K562 (cell line): Measurements from ENCODE around the gene POLR1A. TPM values are rescaled to one million over a fixed set of nuclear protein-coding genes. Genes with fewer than 3 reads are reported as not detected.

Source experiments
- BHLHE40 ChIP-seq: IDR thresholded peaks from 2 replicates; pipeline ENCODE4 v1.6.1; 2011; ENCODE audit warnings: low read length, improper control_type of control experiment
- CEBPB ChIP-seq: fragments of 450-650 bp; IDR thresholded peaks from 2 replicates; pipeline ENCODE4 v1.6.1; 2016; ENCODE audit warnings: missing genetic modification characterization, missing compliant biosample characterization
- DMBX1 ChIP-seq: fragments of 250-450 bp; sonication (Bioruptor Pico); IDR thresholded peaks from 2 replicates; pipeline ENCODE4 v1.8.0; 2022; ENCODE audit warnings: inconsistent platforms, mild to moderate bottlenecking, moderate library complexity, borderline replicate concordance
- EP300 ChIP-seq: IDR thresholded peaks from 2 replicates; pipeline ENCODE4 v1.6.1; 2012; ENCODE audit warnings: low read length, improper control_type of control experiment
- EP400 ChIP-seq: fragments of 450-650 bp; IDR thresholded peaks from 2 replicates; pipeline ENCODE4 v1.6.1; 2017; ENCODE audit warnings: antibody characterized with exemption, mild to moderate bottlenecking, moderate library complexity
- L3MBTL2 ChIP-seq: fragments of 450-650 bp; IDR thresholded peaks from 2 replicates; pipeline ENCODE4 v1.6.1; 2016; ENCODE audit warnings: mild to moderate bottlenecking, moderate library complexity
- MEF2D ChIP-seq: conservative IDR thresholded peaks from 2 replicates; pipeline ENCODE4 v1.6.1; 2016; ENCODE audit warnings: low read depth, missing genetic modification characterization, missing compliant biosample characterization
- PRMT5 ChIP-seq: sonication (generic); formaldehyde crosslinking; IDR thresholded peaks from 2 replicates; pipeline ENCODE4 v1.5.0; 2020; ENCODE audit warnings: missing genetic modification reagents
- ZNF311 ChIP-seq: fragments of 250-450 bp; sonication (Bioruptor Pico); IDR thresholded peaks from 2 replicates; pipeline ENCODE4 v1.4.0; 2020; ENCODE audit warnings: mild to moderate bottlenecking, moderate library complexity
- ZNF589 ChIP-seq: fragments of 200-800 bp; sonication (Bioruptor generic); IDR thresholded peaks from 2 replicates; pipeline ENCODE4 v1.6.1; 2016; ENCODE audit warnings: low read depth, missing genetic modification characterization, missing compliant biosample characterization
- ZNF766 ChIP-seq: fragments of 200-800 bp; sonication (Bioruptor generic); conservative IDR thresholded peaks from 2 replicates; pipeline ENCODE4 v1.6.1; 2016; ENCODE audit warnings: missing genetic modification characterization, missing compliant biosample characterization
- polyA plus RNA-seq, 8 experiments: library from polyadenylated mRNA; depleted of rRNA in 4 of 8; stranded (reverse) in 5 of 8; unstranded in 3 of 8; fragments of >200 nt; fragmentation: Nextera tagmentation in 2 of 8; fragmentation: Illumina TruSeq in 1 of 8; extraction: Ambion mirVana in 2 of 8; extraction: Trizol in 1 of 8; gene quantifications; 2 replicates each; pipeline versions ENCODE4 v1.2.1 to v1.2.3, GENCODE V29; 2011 to 2014; ENCODE audit warnings: inconsistent platforms in 1 of 8, missing spikeins in 1 of 8
- total RNA-seq, 7 experiments: library from RNA; depleted of rRNA in 6 of 7; stranded (reverse); fragments of >200 nt in 6 of 7; fragmentation: Illumina TruSeq in 2 of 7; extraction: Trizol in 2 of 7; gene quantifications; 2 replicates each; pipeline versions ENCODE4 v1.2.1 to v1.2.3, GENCODE V29; 2011 to 2021; ENCODE audit warnings: low replicate concordance in 1 of 7
- TF ChIP-seq, protein P1 (sequence below): fragments of 450-650 bp; IDR thresholded peaks from 2 replicates; pipeline ENCODE4 v1.6.1; 2017; ENCODE audit warnings: antibody characterized with exemption, mild to moderate bottlenecking
- TF ChIP-seq, protein P2 (sequence below): fragments of 450-650 bp; conservative IDR thresholded peaks from 2 replicates; pipeline ENCODE4 v1.6.1; 2016; ENCODE audit warnings: missing genetic modification characterization, low read depth, mild to moderate bottlenecking, missing compliant biosample characterization, moderate library complexity
- TF ChIP-seq, protein P3 (sequence below): fragments of 450-650 bp; IDR thresholded peaks from 2 replicates; pipeline ENCODE4 v1.6.1; 2016; ENCODE audit warnings: low read depth

Gene POLR1A
- total and polyA plus RNA-seq, 9 of the 15 experiments (the other 6 are each of a cell fraction or from before 2014, with no cell fraction given): 3.0 to 72.1 (median 21.8) TPM

DNA sequence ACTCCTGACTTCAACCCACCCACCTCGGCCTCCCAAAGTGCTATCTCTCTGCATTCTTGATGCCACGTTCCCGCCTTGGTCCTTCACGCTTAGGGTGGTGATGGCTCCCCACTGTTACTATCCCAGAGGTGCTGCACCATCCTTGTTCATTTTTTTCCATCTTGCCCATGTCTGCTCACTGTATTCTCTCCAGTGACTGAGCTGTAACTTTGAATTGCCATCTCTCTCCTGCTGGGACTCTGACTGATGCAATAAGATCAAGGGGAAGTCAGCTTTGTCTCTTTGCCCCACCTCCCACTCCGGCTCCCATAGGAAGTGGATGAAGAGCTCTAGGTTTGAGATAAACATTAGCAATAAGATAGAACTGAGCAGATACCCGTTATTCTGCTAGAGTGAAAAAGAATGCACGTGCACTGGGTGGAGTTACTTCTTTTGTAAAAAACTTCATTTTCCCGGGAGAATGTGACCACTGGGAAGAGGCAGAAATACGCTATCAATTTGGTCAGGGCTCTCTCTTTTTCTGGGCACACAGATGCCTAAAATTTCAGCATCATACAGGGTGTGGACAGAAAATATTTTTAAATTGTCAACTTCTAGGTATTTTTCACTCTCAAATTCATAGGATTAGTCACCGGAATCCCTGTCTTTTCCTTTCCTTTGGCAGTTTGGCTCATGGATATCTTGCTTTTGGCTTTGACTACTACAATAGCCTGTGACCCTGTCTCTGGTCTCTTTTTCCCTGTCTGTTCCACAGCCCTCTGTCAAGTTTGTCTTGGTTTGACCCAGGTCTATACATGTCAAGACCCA, 105.4 kb downstream of the POLR1A start (continued):
- TF ChIP-seq, protein P1, sequence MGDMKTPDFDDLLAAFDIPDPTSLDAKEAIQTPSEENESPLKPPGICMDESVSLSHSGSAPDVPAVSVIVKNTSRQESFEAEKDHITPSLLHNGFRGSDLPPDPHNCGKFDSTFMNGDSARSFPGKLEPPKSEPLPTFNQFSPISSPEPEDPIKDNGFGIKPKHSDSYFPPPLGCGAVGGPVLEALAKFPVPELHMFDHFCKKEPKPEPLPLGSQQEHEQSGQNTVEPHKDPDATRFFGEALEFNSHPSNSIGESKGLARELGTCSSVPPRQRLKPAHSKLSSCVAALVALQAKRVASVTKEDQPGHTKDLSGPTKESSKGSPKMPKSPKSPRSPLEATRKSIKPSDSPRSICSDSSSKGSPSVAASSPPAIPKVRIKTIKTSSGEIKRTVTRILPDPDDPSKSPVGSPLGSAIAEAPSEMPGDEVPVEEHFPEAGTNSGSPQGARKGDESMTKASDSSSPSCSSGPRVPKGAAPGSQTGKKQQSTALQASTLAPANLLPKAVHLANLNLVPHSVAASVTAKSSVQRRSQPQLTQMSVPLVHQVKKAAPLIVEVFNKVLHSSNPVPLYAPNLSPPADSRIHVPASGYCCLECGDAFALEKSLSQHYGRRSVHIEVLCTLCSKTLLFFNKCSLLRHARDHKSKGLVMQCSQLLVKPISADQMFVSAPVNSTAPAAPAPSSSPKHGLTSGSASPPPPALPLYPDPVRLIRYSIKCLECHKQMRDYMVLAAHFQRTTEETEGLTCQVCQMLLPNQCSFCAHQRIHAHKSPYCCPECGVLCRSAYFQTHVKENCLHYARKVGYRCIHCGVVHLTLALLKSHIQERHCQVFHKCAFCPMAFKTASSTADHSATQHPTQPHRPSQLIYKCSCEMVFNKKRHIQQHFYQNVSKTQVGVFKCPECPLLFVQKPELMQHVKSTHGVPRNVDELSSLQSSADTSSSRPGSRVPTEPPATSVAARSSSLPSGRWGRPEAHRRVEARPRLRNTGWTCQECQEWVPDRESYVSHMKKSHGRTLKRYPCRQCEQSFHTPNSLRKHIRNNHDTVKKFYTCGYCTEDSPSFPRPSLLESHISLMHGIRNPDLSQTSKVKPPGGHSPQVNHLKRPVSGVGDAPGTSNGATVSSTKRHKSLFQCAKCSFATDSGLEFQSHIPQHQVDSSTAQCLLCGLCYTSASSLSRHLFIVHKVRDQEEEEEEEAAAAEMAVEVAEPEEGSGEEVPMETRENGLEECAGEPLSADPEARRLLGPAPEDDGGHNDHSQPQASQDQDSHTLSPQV: peak; percentile 87
- TF ChIP-seq, protein P2, sequence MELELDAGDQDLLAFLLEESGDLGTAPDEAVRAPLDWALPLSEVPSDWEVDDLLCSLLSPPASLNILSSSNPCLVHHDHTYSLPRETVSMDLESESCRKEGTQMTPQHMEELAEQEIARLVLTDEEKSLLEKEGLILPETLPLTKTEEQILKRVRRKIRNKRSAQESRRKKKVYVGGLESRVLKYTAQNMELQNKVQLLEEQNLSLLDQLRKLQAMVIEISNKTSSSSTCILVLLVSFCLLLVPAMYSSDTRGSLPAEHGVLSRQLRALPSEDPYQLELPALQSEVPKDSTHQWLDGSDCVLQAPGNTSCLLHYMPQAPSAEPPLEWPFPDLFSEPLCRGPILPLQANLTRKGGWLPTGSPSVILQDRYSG (tag): 0 out of 2 replicates have a peak, but pooled peaks have one; percentile 36
- TF ChIP-seq MEF2D: 0 out of 2 replicates have a peak, but pooled peaks have one; percentile 14
- TF ChIP-seq, protein P3, sequence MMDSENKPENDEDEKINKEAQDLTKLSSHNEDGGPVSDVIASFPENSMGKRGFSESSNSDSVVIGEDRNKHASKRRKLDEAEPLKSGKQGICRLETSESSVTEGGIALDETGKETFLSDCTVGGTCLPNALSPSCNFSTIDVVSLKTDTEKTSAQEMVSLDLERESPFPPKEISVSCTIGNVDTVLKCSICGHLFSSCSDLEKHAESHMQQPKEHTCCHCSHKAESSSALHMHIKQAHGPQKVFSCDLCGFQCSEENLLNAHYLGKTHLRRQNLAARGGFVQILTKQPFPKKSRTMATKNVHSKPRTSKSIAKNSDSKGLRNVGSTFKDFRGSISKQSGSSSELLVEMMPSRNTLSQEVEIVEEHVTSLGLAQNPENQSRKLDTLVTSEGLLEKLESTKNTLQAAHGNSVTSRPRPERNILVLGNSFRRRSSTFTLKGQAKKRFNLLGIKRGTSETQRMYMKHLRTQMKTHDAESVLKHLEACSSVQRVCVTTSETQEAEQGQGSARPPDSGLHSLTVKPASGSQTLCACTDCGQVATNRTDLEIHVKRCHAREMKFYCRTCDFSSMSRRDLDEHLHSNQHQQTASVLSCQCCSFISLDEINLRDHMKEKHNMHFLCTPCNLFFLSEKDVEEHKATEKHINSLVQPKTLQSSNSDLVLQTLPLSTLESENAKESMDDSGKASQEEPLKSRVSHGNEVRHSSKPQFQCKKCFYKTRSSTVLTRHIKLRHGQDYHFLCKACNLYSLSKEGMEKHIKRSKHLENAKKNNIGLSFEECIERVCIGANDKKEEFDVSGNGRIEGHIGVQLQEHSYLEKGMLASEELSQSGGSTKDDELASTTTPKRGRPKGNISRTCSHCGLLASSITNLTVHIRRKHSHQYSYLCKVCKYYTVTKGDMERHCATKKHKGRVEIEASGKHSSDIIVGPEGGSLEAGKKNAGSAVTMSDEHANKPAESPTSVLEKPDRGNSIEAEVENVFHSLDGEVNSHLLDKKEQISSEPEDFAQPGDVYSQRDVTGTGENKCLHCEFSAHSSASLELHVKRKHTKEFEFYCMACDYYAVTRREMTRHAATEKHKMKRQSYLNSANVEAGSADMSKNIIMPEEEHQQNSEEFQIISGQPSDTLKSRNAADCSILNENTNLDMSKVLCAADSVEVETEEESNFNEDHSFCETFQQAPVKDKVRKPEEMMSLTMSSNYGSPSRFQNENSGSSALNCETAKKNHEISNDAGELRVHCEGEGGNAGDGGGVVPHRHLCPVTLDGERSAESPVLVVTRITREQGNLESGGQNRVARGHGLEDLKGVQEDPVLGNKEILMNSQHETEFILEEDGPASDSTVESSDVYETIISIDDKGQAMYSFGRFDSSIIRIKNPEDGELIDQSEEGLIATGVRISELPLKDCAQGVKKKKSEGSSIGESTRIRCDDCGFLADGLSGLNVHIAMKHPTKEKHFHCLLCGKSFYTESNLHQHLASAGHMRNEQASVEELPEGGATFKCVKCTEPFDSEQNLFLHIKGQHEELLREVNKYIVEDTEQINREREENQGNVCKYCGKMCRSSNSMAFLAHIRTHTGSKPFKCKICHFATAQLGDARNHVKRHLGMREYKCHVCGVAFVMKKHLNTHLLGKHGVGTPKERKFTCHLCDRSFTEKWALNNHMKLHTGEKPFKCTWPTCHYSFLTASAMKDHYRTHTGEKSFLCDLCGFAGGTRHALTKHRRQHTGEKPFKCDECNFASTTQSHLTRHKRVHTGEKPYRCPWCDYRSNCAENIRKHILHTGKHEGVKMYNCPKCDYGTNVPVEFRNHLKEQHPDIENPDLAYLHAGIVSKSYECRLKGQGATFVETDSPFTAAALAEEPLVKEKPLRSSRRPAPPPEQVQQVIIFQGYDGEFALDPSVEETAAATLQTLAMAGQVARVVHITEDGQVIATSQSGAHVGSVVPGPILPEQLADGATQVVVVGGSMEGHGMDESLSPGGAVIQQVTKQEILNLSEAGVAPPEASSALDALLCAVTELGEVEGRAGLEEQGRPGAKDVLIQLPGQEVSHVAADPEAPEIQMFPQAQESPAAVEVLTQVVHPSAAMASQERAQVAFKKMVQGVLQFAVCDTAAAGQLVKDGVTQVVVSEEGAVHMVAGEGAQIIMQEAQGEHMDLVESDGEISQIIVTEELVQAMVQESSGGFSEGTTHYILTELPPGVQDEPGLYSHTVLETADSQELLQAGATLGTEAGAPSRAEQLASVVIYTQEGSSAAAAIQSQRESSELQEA: peak; percentile 72; the same call in 1 of the 2 replicates
- 0 out of 2 replicates have a peak, but pooled peaks have one; percentile 31 for TF ChIP-seq ZNF311 (CRISPR knock-in tag)
- peak; percentile 72 for TF ChIP-seq ZNF766
- TF ChIP-seq DMBX1: peak; percentile 77; the same call in 1 of the 2 replicates
- peak; percentile 62 for TF ChIP-seq EP300
- peak; percentile 88 for TF ChIP-seq BHLHE40
- peak; percentile 71; the same call in 1 of the 2 replicates for TF ChIP-seq ZNF589 (CRISPR knock-in tag)
- no peak for TF ChIP-seq PRMT5 (CRISPR knock-in tag)
- peak; percentile 67 for TF ChIP-seq L3MBTL2
- TF ChIP-seq EP400: peak; percentile 67
- peak; percentile 85 for TF ChIP-seq CEBPB (tag)
